Muscle of back (tissue), 11 donors: ENCODE measurements around the gene MRPL10. TPM values are rescaled to one million over a fixed set of nuclear protein-coding genes. Genes with fewer than 3 reads are reported as not detected.
A peak's percentile ranks its signal among the peaks of the same experiment; 100 is the strongest.

Source experiments
- DNase-seq, 3 donors: peaks; one replicate each; pipeline versions ENCODE4 v3.0.0 to v3.0.0-alpha.2; 2013
- polyA plus RNA-seq, 10 donors: library from polyadenylated mRNA; unstranded; fragments of 120-200 nt; gene quantifications; one replicate each; pipeline ENCODE4 v1.2.1, GENCODE V29; 2013; ENCODE audit not compliant: insufficient read length in 10 of 10

MRPL10 gene
- polyA plus RNA-seq, 10 donors: 42.9 to 58.5 (median 52.7) TPM

DNA sequence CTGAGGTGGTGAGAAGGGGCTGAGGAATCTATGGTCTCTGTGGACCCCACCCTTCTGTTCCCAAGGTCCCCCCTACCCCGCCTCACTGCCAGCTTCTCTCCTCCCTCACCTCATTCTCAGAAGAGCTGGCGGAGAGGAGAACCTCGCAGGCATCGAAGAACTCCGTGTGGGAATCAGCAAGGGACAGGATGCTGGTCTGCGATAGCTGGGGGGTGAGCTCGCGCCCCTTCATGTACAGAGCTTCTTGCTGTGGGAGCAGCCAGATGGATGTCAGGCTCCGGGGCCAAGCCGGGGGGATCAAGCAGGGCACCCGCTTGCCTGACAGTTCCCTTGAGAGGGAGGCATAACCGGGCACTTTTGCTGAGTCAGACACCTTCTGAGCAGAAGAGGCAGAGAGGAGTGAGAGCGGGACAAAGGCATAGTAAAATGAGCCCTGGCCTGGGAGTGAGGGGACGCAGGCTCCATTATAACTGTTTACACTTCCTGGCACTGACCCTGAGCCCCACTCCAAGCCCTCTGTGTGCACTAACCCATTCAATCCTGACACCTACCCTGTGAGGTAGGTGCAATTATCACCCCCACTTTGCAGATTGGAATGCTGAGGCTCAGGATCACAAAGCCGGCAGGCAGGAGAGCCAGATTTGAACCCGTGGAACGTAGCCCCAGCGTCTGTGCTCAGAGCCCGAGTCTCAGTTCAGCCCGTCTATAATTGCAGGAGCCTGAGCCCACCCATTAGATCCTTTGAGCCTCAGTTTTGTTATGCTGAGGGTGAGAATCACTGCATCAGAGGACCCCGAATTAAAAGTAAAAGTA lies 16.0 kb downstream of the MRPL10 start:
- DNase-seq: no peak

DNA sequence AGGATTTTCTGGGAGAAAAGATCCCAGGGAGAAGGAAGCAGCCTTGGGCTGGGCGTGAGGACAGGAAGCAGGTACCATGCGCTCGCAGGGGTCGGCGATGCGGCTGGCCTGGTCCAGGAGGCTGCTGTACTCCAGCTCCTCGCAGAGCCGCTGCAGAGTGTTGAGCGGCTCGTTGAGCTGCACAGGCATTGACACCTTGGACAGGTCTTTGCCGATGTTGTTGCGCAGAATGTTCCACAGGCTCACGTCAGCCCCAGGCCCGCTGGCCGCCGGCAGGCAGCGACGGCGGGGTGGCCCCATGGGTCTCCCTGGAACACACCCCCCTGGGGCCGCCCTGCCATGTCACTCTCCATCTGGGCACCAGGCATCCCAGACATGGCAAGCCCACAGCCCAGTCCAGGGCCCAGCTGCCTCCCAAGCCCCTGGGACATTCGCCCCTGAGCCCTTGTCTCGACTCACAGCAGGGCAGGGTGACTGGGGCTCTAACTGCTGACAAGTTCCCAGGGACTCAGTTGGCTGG lies 17.8 kb downstream of the MRPL10 start:
- DNase-seq: no peak

- no peak for DNase-seq
Measured at GRCh38 chr17:47813077-47813476, 18.3 kb downstream of the MRPL10 start.

GRCh38 chr17:47812146-47812920 lies 19.0 kb downstream of the MRPL10 start:
- no peak for DNase-seq

- DNase-seq: no peak
Measured at GRCh38 chr17:47811709-47812108, 19.6 kb downstream of the MRPL10 start.

DNA sequence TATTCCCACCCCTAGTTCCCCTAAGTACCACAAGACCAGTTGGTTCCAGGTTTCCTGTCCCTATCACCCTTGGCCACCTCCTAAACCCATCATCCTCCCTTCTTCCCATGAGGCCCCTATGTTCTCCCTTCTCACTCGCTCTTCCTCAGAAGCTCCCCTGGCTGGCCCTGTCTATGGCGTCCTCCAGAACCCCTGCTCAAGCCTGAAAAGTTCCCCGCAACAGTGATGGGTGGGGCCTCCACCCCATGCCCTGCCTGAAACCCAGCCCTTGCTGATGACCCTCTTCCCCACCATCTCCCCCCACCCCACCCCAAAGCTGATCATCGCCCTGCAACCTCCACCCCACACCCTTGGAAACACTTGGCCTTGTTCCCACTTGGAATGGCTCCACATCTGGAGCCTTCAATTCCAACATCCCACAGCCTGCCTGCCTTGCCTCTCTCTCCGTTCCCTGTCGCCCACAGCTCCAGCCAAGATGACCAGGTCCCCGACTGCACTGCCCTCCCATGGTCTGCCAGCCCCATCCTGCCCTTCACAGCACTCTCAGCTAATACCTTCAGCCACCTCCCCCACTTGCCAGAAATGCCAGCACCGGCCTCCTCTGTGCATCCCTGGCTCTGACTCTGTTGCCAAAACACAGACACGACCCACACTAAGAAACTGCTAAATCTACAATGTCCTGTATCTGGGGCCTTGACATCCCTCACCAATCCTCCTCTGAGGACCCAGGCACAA lies 20.3 kb downstream of the MRPL10 start:
- DNase-seq: no peak

DNA sequence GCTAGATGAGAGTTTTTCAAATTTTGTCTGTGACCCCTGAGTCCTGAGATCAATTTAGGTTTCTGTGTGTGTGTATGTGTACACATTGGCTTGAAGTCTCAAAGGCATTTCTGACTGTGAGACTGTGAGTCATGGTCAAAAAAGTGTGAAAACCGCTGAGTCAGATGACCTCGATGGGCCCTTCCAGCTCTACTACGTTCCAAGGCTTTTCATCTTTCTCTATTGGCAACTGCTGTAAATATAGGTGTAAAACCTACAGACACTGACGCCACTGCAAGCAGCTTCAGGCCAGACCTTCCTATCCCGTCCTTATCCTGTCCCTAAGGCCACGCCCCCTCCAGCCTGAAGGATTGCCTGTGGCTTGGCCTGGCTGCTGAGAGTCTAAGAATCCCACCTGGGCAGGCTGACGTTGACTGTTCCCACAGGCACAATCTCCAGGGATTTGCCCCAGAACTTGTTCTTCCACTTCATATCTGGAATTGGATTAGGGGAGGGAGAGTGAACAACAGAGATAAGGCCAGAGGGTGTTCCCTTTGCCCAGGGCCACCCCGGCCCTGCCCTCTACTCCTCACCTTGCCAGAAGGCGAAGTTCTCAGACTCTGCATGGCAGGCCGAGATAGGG lies 21.0 kb downstream of the MRPL10 start:
- DNase-seq: peak in 1 of 3 donors; percentile 56

DNA sequence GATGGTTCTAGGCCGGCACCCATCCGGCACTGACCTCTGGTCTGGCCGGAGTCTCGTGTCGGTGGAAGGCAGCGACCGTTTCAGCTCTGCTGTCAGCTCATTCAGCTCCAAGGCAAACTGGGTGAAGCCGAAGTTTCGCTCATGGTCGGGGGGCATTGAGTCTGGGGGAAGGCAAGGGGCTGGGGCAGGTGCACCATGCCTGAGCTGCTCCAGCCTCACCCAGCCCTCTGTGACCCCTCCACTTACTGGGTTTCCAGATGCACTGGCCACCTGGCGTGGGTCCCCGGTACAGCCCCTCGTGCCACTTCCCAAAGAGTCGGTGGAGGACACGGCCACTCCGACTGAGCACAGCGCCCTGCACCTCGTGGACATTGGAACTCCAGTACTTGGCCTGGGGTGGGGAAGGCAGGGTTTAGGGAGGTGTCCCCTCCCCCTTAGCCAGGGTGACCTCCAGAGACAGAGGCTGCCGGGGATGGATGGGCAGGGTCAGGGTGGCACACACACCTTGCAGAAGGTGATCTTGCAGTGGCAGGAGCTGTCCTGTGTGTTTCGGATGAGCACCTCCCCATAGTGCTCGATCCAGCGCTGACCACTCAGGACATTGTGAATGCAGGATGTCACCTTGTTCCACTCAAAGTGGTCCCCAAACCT lies 22.4 kb downstream of the MRPL10 start:
- no peak for DNase-seq

DNA sequence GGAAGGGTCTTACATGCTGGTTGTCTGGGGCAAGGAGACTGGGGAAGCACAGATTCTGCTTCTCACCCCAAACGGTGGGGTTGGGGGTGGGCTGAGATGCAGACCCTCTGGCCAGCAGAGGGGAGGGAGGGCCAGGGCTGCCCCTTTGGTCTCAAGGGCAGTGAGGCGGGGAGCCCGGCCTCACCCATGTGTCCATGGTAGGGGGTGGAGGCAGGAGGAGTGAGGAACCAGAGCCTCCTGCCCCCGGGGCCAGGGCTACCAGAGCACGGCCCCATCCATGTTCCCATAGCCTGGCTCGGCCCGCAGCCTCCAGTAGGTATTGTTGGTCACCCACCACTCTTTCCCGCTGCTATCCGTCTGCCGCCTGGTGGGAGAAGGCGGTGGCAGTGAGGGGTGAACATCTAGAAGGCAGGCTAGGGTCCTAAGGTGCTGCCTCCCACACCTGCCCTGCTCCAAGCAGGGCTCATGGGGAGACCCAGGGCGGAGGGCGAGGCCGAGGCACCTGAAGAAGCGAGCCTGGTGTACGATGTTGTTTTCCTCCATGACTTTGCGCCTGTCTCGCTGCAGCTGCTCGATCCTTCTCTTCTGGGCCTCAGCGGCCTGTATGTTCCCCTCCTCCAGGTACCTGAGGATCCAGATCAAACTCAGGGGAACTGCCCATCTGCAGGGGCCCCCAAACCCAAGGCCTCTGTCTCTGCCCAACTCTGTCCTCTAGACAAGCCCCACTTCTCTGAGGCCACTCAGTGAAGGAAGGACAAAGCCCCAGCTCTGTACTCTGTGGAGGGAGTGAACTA lies 23.1 kb downstream of the MRPL10 start:
- DNase-seq: no peak

DNA sequence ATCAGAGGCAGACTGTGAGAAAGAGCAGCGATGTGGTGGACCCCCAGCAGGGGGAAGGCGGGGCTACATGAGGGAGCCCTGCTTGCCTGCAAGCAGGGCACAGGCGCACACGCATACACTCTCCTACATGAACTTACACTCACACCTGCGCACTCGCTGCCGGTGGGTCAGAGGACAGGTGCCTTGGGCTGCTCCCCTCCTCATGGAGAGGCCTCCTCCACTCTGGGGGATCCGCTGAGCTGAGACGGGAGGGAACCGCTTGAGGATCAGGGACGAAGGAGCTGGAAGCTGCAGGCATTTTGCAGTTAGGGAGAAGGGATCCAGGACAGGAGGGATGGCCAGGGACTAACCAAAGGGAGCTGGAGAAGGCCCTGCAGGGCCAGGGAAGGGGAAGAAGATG lies 23.9 kb downstream of the MRPL10 start:
- DNase-seq: no peak

GRCh38 chr17:47806913-47807255 lies 24.5 kb downstream of the MRPL10 start:
- no peak for DNase-seq

DNA sequence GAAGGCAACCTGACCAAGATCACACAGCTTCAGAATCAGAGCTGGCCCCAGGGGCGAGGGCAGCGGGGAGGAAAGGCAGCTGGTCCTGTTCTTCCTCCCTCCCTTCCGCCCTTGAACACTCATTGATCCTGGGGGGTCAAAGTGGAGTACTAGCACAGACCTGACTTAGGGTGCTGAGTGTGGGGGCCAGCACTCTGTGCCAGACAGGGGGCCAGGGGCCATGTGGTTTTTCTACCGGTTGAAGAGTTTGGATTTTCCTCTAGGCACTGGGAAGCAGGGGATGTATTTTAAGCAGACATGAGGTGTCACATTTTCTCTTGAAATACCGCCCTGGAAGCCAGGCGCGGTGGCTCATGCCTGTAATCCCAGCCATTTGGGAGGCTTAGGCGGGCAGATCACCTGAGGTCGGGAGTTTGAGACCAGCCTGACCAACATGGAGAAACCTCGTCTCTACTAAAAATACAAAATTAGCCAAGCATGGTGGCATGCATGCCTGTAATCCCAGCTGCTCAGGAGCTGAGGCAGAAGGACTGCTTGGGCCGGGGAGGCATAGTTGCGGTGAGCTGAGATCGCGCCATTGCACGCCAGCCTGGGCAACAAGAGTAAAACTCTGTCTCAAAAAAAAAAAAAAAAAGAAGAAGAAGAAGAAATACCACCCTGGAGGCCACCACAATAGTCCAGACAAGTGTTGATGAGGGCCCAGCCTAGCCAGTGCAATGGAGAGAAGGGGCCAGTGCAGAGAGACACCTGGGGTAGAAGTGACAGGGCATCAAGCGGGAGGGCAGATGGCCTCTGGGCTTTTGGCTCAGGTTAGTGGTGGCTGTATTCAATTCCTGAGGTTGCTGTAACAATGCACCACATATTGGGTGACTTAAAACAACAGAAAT lies 25.1 kb downstream of the MRPL10 start:
- no peak for DNase-seq

DNA sequence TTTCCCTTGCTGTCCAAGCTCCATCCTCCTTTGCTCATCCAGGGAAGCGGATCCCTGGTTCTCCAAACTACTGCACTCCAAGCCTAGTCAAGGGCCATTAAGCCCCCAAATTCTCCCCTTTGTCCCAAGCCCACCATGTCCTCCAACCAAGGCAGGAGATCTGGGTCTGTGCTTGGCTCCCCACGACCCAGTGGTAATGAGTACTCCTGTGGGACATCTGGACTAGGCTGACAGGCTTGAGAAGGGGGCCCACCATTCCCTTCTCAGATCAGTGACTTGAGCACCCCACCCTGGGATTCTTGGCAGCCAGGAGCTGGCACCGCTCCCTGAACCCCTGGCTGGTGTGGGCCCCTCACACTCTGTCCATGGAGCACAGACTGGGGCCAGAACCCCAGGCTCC lies 26.9 kb downstream of the MRPL10 start:
- no peak for DNase-seq

DNA sequence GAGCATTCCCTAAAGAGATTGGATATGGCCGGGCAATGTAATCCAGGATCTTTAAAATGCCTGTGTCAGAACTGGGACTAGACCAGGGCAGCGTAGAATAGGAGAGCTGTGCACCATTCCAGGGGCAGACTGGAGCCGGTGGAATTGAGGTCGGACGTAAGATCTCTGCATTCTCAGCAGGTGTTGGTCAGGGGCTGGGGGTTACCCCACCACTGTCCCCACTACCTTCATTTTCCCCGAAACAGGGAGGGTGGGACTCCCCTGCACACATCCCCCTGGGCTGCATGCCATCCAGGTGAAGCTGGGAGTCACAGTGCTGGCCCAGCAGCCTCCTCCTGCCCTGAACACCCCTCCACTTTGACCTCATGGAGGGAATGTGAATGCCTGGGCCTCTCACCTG lies 27.6 kb downstream of the MRPL10 start:
- no peak for DNase-seq

DNA sequence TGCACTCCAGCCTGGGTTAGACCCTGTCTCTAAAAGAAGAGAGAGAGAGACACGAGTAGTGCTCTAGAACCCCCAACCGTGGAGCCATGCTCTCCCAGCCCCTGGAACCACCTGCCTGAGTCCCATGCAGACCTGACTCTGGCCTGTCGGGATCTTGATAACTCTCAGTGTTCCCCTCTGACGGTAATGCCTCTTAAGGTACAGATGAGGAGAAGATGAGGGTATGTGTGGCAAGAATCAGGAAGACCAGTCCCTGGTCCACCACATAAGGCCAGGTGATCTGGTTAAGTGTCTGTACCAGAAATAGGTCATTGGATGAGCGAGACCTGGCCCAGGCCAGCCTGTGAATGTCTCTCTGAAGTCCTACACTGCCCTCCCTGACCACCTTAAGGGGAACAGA lies 28.1 kb downstream of the MRPL10 start:
- no peak for DNase-seq

- peak; percentile 30 to 43 (median 30) for DNase-seq
Measured at GRCh38 chr17:47802341-47803022, 28.9 kb downstream of the MRPL10 start.

- DNase-seq: no peak
Measured at GRCh38 chr17:47801906-47802305, 29.4 kb downstream of the MRPL10 start.

- DNase-seq: no peak
Measured at GRCh38 chr17:47801176-47801765, 30.1 kb downstream of the MRPL10 start.
